HFF-Myc (cell line): ENCODE measurements around the gene KRT37.
A peak's percentile ranks its signal among the peaks of the same experiment; 100 is the strongest.

Source experiments
- DNase-seq: peaks from one replicate; pipeline ENCODE4 v3.0.0-alpha.2; 2011; ENCODE audit warnings: low read depth; ENCODE audit errors: extremely low read depth
- H3K4me3 ChIP-seq: replicated peaks from 2 replicates; pipeline ENCODE4 v1.5.1; 2011; ENCODE audit warnings: low read depth, mild to moderate bottlenecking, control low read depth, low read length
- TF ChIP-seq, protein P1 (sequence below): IDR thresholded peaks from 2 replicates; pipeline ENCODE4 v1.5.1; 2012; ENCODE audit warnings: mild to moderate bottlenecking, low read depth, low read length, control low read depth; ENCODE audit errors: missing control alignments

KRT37 gene

DNA sequence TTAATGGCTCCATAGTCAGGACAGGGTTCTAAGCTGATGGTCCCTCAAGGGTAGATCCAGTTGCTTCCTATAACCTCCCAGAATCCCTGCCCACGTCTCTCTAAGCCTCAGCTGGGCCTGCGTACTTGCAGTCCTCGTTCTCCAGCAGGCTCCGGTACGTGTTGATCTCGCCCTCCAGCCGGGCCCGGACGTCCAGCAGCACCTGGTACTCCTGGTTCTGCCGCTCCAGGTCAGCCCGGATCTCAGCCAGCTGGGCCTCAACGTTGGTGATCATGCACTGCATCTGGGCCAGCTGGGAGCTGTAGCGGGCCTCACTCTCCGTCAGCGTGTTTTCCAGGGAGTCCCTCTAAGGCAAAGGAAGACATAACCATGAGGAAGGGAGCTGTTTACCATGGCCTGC lies 38.3 kb upstream of the KRT37 start:
- TF ChIP-seq, protein P1, sequence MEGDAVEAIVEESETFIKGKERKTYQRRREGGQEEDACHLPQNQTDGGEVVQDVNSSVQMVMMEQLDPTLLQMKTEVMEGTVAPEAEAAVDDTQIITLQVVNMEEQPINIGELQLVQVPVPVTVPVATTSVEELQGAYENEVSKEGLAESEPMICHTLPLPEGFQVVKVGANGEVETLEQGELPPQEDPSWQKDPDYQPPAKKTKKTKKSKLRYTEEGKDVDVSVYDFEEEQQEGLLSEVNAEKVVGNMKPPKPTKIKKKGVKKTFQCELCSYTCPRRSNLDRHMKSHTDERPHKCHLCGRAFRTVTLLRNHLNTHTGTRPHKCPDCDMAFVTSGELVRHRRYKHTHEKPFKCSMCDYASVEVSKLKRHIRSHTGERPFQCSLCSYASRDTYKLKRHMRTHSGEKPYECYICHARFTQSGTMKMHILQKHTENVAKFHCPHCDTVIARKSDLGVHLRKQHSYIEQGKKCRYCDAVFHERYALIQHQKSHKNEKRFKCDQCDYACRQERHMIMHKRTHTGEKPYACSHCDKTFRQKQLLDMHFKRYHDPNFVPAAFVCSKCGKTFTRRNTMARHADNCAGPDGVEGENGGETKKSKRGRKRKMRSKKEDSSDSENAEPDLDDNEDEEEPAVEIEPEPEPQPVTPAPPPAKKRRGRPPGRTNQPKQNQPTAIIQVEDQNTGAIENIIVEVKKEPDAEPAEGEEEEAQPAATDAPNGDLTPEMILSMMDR = no peak
- DNase-seq = no peak
- H3K4me3 ChIP-seq = no peak overlapping the region

DNA sequence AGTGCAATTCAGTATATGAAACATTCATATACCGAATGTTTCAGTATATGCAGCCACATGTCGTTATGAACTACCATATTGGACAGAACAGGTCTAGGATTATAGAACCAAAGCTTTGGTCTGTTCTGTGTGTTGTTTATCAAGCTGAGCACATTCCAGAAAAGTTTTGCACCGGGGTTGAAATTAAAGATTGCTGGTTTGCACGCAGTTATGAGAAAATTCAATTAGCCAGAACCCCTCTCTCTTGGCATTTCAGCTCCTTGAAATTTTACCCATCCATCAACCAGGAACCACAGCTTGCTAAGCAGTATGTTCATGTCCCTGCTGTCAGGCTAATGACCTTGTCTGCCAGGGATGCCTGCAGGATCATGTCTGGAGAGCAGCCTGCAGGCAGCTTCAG lies 33.3 kb upstream of the KRT37 start:
- TF ChIP-seq, protein P1 = no peak
- DNase-seq = no peak
- H3K4me3 ChIP-seq = no peak overlapping the region

DNA sequence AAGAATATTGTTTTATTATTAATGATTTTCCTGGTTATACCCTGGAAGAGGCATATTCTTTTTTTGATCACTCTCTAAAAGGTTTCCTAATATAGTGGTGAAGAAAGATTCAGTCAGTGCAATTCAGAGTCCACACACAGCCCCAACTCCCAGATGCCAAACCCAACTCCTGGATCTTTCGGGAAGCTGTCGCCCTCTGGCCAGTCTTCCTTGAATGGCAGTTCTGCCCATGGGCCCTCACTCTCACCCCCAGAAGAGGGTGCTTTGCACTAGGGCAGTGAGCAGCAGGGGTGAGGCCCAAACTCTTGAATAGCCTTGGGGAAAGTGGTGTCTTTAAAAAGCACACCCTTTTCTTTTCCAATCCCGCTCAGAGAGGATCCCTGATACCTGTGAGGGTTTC lies 31.8 kb upstream of the KRT37 start:
- DNase-seq = no peak
- no peak overlapping the region for H3K4me3 ChIP-seq
- TF ChIP-seq, protein P1 = peak; percentile 14

DNA sequence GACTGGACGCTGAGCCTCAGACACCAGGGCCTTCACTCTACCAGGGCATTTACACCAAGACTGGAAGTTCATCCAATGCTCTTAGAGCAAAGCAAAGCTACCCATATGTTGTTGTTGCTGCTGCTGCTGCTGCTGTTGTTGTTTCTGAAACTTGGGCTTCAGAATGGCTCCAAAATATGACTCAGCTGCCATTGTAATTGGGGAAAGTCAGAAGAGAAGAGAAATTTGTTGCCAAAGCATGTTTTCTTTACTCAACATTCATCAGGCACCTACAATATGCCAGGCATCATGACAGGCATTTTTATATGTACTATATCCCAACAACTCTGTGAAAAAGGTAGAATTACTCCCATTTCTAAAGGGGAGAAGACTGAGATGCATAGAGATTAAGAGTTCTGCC lies 30.9 kb upstream of the KRT37 start:
- no peak for DNase-seq
- TF ChIP-seq, protein P1 = no peak

DNA sequence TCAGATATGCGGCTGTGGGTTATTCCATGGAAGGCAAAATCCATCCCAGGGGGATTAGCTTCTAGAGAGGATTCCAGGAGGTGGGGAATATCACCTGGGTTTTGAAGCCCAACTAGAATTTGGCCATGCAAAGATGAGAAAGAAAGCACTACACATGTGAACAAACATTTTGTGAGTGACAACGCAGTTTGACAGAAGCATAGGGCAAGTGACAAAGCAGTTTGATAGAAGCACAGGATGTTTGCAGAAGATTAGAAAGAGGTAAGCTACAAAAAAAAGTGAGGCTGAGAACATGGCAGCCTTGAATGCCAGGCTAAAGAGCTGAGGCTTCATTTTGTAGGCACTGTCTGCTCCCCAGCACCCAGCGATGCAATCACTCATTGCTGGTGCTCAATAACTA lies 28.7 kb upstream of the KRT37 start:
- TF ChIP-seq, protein P1 = no peak
- no peak overlapping the region for H3K4me3 ChIP-seq
- no peak for DNase-seq

More for the DNA sequence above, 30.9 kb upstream of the KRT37 start:
- no peak overlapping the region for H3K4me3 ChIP-seq

DNA sequence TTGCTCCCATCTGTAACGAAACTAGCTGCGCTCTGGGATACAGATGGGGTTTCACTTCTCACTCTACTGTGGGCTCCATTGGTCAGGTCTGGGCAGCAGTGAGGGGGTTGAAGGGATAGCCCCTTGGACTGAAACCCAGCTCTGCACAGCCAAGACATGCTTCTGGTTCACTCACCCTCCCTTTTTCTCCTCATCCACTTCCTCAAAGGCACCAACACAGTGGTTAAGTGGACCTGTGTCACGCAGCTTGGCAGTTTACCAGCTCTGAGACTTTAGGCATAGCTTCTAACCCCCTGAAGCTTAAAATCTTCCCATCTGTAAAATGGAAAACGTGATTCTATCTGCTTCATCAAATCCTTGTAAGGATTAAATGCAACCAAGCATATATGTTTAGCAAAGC lies 27.9 kb upstream of the KRT37 start:
- DNase-seq = no peak

More for the DNA sequence above, 27.9 kb upstream of the KRT37 start:
- TF ChIP-seq, protein P1 = no peak
- no peak overlapping the region for H3K4me3 ChIP-seq
